Neural cell (in vitro differentiated cells): ENCODE measurements around the gene DIMT1. TPM values are rescaled to one million over a fixed set of nuclear protein-coding genes. Genes with fewer than 3 reads are reported as not detected.

ENCODE experiments used
- H2AFZ ChIP-seq: fragments of 200-600, 300-800 bp; sonication (generic), shearing (Covaris generic); 2 replicates; pipeline ENCODE4 v1.6.0; 2014; ENCODE audit warnings: low read depth, mild to moderate bottlenecking, antibody characterized with exemption, low read length, moderate library complexity
- H3F3A ChIP-seq: fragments of 200-600 bp; shearing (Covaris generic); 2 replicates; pipeline ENCODE4 v1.6.1; 2016; ENCODE audit warnings: mild to moderate bottlenecking, moderate library complexity, mixed read lengths, antibody characterized with exemption, low read length; ENCODE audit not compliant: insufficient read depth, poor library complexity, severe bottlenecking
- H3K27ac ChIP-seq: fragments of 200-600, 300-800 bp; sonication (generic), shearing (Covaris generic); 2 replicates; pipeline ENCODE4 v1.5.1; 2014; ENCODE audit warnings: mild to moderate bottlenecking, low read length, moderate library complexity
- H3K27me3 ChIP-seq: fragments of 300-800, 200-600 bp; sonication (generic), shearing (Covaris generic); 2 replicates; pipeline ENCODE4 v1.6.0; 2014; ENCODE audit warnings: mild to moderate bottlenecking, low read depth, low read length, moderate library complexity; ENCODE audit not compliant: insufficient read depth
- H3K36me3 ChIP-seq: fragments of 300-800, 200-600 bp; sonication (generic), shearing (Covaris generic); 2 replicates; pipeline ENCODE4 v1.5.1; 2014; ENCODE audit warnings: mild to moderate bottlenecking, antibody characterized with exemption, low read length, moderate library complexity; ENCODE audit not compliant: insufficient read depth
- H3K4me2 ChIP-seq: fragments of 300-800, 200-600 bp; sonication (generic), shearing (Covaris generic); 2 replicates; pipeline ENCODE4 v1.6.0; 2014; ENCODE audit warnings: mild to moderate bottlenecking, low read length
- H3K4me3 ChIP-seq: fragments of 300-800, 200-600 bp; sonication (generic), shearing (Covaris generic); 2 replicates; pipeline ENCODE4 v1.5.1; 2014; ENCODE audit warnings: mild to moderate bottlenecking, low read length, moderate library complexity
- H3K79me2 ChIP-seq: fragments of 200-600 bp; shearing (Covaris generic); replicated peaks from 2 replicates; pipeline ENCODE4 v1.6.0; 2014; ENCODE audit warnings: mild to moderate bottlenecking, low read length, moderate library complexity; ENCODE audit not compliant: insufficient read depth
- H3K9ac ChIP-seq: fragments of 300-800, 200-600 bp; sonication (generic), shearing (Covaris generic); 2 replicates; pipeline ENCODE4 v1.6.1; 2016; ENCODE audit warnings: mild to moderate bottlenecking, low read length, mixed read lengths
- H3K9me2 ChIP-seq: fragments of 200-600 bp; shearing (Covaris generic); 2 replicates; pipeline ENCODE4 v1.6.1; 2016; ENCODE audit warnings: mild to moderate bottlenecking, low read length, mixed read lengths; ENCODE audit not compliant: insufficient read depth
- H3K9me3 ChIP-seq: fragments of 200-600, 300-800 bp; sonication (generic), shearing (Covaris generic); 2 replicates; pipeline ENCODE4 v1.6.1; 2016; ENCODE audit warnings: mild to moderate bottlenecking, mixed run types, low read length, moderate library complexity, mixed read lengths
- H4K20me1 ChIP-seq: fragments of 200-600 bp; shearing (Covaris generic); 2 replicates; pipeline ENCODE4 v1.6.1; 2016; ENCODE audit warnings: mild to moderate bottlenecking, mixed run types; ENCODE audit not compliant: insufficient read depth
- EP300 ChIP-seq: fragments of 450-650 bp; conservative IDR thresholded peaks from 2 replicates; pipeline ENCODE4 v1.6.1; 2014; ENCODE audit warnings: antibody characterized with exemption, mild to moderate bottlenecking, moderate library complexity; ENCODE audit not compliant: poor library complexity, severe bottlenecking
- EZH2 ChIP-seq: fragments of 200-600, 300-800 bp; shearing (Covaris generic), sonication (generic); IDR thresholded peaks from 2 replicates; pipeline ENCODE4 v1.6.1; 2014; ENCODE audit warnings: antibody characterized with exemption, low read length, borderline replicate concordance, mild to moderate bottlenecking; ENCODE audit not compliant: insufficient read depth, poor library complexity, severe bottlenecking
- MXI1 ChIP-seq: fragments of 450-650 bp; conservative IDR thresholded peaks from 2 replicates; pipeline ENCODE4 v1.6.1; 2014; ENCODE audit warnings: antibody characterized with exemption, mild to moderate bottlenecking; ENCODE audit not compliant: poor library complexity, severe bottlenecking
- POLR2AphosphoS5 ChIP-seq: IDR thresholded peaks from 2 replicates; pipeline ENCODE4 v1.6.1; 2012
- RAD21 ChIP-seq: fragments of 450-650 bp; conservative IDR thresholded peaks from 2 replicates; pipeline ENCODE4 v1.6.1; 2014; ENCODE audit warnings: antibody characterized with exemption, mild to moderate bottlenecking, moderate library complexity
- SMC3 ChIP-seq: fragments of 450-650 bp; conservative IDR thresholded peaks from 2 replicates; pipeline ENCODE4 v1.6.1; 2014; ENCODE audit warnings: antibody characterized with exemption, mild to moderate bottlenecking, moderate library complexity; ENCODE audit not compliant: poor library complexity
- TAF1 ChIP-seq: IDR thresholded peaks from 2 replicates; pipeline ENCODE4 v1.6.1; 2012; ENCODE audit warnings: low read depth
- polyA plus RNA-seq: library from polyadenylated mRNA; depleted of rRNA; stranded (reverse); fragments of >200 nt; gene quantifications from 2 replicates; pipeline ENCODE4 v1.2.3, GENCODE V29; 2014
- TF ChIP-seq, protein P1 (sequence below): fragments of 450-650 bp; IDR thresholded peaks from 2 replicates; pipeline ENCODE4 v1.5.1; 2014; ENCODE audit warnings: antibody characterized with exemption, mild to moderate bottlenecking, moderate library complexity; ENCODE audit not compliant: poor library complexity, severe bottlenecking
- TF ChIP-seq, protein P2 (sequence below): IDR thresholded peaks from 2 replicates; pipeline ENCODE4 v1.6.1; 2012; ENCODE audit warnings: borderline replicate concordance

The DIMT1 gene
- polyA plus RNA-seq, 1 donor from 2014 or later = 15.2 TPM

DNA sequence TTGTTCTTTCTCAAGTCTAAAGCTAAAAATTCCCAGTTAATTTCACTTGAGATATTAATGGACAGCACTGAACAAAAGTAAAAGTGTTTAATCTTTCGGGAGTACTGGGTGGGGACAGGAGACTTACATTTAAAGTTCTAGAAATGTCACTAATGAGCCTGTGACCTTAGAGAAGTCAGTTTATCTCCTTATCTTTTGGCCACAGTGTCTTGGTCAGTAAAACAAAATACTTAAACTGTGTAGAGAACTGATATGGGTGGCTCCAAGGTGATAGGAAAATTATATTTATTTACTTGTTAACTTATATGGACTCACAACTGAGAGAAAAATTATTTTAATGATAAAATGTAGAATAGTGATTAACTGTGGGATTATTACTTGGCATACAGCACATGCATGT is 17.7 kb upstream of the DIMT1 start:
- Histone ChIP-seq H3F3A (no peaks in the 10 kb centered on the region), H3K9me3 (no peaks in the 10 kb centered on the region), H3K36me3 (no peaks in the 10 kb centered on the region), H3K4me2 (no peak overlapping the region), H2AFZ (no peak overlapping the region), H3K4me3 (no peak overlapping the region), H3K27me3 (no peaks in the 10 kb centered on the region), H4K20me1 (no peaks in the 10 kb centered on the region), H3K9me2 (no peaks in the 10 kb centered on the region), H3K27ac (no peak overlapping the region), H3K9ac (no peak overlapping the region), H3K79me2 (peaks cover 21% of the 10 kb centered on the region)
- TF ChIP-seq, protein P1, sequence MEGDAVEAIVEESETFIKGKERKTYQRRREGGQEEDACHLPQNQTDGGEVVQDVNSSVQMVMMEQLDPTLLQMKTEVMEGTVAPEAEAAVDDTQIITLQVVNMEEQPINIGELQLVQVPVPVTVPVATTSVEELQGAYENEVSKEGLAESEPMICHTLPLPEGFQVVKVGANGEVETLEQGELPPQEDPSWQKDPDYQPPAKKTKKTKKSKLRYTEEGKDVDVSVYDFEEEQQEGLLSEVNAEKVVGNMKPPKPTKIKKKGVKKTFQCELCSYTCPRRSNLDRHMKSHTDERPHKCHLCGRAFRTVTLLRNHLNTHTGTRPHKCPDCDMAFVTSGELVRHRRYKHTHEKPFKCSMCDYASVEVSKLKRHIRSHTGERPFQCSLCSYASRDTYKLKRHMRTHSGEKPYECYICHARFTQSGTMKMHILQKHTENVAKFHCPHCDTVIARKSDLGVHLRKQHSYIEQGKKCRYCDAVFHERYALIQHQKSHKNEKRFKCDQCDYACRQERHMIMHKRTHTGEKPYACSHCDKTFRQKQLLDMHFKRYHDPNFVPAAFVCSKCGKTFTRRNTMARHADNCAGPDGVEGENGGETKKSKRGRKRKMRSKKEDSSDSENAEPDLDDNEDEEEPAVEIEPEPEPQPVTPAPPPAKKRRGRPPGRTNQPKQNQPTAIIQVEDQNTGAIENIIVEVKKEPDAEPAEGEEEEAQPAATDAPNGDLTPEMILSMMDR = no peak
- TF ChIP-seq EP300 = no peak
- no peak for TF ChIP-seq MXI1
- TF ChIP-seq, protein P2, sequence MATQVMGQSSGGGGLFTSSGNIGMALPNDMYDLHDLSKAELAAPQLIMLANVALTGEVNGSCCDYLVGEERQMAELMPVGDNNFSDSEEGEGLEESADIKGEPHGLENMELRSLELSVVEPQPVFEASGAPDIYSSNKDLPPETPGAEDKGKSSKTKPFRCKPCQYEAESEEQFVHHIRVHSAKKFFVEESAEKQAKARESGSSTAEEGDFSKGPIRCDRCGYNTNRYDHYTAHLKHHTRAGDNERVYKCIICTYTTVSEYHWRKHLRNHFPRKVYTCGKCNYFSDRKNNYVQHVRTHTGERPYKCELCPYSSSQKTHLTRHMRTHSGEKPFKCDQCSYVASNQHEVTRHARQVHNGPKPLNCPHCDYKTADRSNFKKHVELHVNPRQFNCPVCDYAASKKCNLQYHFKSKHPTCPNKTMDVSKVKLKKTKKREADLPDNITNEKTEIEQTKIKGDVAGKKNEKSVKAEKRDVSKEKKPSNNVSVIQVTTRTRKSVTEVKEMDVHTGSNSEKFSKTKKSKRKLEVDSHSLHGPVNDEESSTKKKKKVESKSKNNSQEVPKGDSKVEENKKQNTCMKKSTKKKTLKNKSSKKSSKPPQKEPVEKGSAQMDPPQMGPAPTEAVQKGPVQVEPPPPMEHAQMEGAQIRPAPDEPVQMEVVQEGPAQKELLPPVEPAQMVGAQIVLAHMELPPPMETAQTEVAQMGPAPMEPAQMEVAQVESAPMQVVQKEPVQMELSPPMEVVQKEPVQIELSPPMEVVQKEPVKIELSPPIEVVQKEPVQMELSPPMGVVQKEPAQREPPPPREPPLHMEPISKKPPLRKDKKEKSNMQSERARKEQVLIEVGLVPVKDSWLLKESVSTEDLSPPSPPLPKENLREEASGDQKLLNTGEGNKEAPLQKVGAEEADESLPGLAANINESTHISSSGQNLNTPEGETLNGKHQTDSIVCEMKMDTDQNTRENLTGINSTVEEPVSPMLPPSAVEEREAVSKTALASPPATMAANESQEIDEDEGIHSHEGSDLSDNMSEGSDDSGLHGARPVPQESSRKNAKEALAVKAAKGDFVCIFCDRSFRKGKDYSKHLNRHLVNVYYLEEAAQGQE = no peak
- no peak for TF ChIP-seq TAF1
- no peak for TF ChIP-seq POLR2AphosphoS5
- no peak for TF ChIP-seq EZH2
- TF ChIP-seq SMC3 = no peak
- TF ChIP-seq RAD21 = no peak

DNA sequence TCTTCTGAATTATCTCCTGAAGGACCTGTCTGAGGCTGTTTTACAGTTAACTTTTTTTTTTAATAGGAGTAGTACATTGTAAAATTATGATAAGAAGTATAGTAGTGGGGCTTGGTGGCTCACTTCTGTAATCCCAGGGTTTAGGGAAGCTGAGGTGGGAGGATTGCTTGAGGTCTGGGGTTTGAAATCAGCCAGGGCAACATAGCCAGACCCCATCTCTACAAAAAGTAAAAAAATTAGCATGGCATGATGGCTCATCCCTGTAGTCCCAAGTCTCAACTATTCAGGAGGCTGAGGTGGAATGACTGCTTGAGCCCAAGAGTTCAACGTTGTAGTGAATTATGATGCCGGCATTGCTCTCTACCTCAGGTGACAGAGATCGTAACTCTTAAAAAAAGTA is 15.9 kb upstream of the DIMT1 start:
- no peaks in the 10 kb centered on the region for H3F3A ChIP-seq
- H3K9me2 ChIP-seq = no peaks in the 10 kb centered on the region
- H3K36me3 ChIP-seq = no peaks in the 10 kb centered on the region
- no peak overlapping the region for H2AFZ ChIP-seq
- peaks cover 25% of the 10 kb centered on the region for H3K79me2 ChIP-seq
- H4K20me1 ChIP-seq = no peaks in the 10 kb centered on the region
- no peak overlapping the region for H3K4me3 ChIP-seq
- H3K9me3 ChIP-seq = no peaks in the 10 kb centered on the region
- no peak overlapping the region for H3K4me2 ChIP-seq
- TF ChIP-seq MXI1 = no peak
- no peak for TF ChIP-seq EP300
- TF ChIP-seq, protein P1 = no peak
- TF ChIP-seq POLR2AphosphoS5 = no peak
- no peak for TF ChIP-seq EZH2
- TF ChIP-seq RAD21 = no peak
- no peak for TF ChIP-seq TAF1
- TF ChIP-seq, protein P2 = no peak
- TF ChIP-seq SMC3 = no peak
- H3K27ac ChIP-seq = no peak overlapping the region
- no peaks in the 10 kb centered on the region for H3K27me3 ChIP-seq
- H3K9ac ChIP-seq = no peak overlapping the region
